ENCODE data around the gene HECW1. TPM values are rescaled to one million over a fixed set of nuclear protein-coding genes. Genes with fewer than 3 reads are reported as not detected.

HECW1 gene
- total RNA-seq, 6 donors from 2014 or later = 0.10 to 1.0 (median 0.76) TPM; not detected in 1

DNA sequence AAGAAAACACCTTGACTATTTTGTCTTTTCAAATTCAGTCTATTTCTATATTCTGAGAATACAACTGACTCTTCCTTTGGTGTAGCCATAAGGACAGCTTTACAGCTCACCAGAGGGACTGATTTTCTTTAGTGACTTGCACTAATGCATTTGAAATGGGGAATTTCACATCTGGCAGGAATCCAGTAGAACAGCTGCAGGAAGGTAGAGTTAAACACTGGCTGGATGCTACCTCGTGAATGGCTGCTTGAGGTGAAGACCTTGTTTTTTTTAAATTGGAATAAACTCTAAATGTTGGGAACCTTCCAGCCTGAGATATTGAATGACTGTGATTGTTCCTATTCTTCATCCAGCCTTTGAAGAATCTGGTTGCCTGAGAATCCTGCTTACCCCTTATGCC is 330.9 kb downstream of the HECW1 start:
- Histone ChIP-seq H3K4me1 (no peaks in the 10 kb centered on the region), H3K27me3 (no peaks in the 10 kb centered on the region), H3K9me3 (no peaks in the 10 kb centered on the region), H3K4me3 (no peak overlapping the region), H3K36me3 (no peaks in the 10 kb centered on the region), H3K27ac (no peak overlapping the region)
- TF ChIP-seq POLR2AphosphoS5 (IDR thresholded peaks at IDR 0.05) = no peak
- TF ChIP-seq, protein P1, sequence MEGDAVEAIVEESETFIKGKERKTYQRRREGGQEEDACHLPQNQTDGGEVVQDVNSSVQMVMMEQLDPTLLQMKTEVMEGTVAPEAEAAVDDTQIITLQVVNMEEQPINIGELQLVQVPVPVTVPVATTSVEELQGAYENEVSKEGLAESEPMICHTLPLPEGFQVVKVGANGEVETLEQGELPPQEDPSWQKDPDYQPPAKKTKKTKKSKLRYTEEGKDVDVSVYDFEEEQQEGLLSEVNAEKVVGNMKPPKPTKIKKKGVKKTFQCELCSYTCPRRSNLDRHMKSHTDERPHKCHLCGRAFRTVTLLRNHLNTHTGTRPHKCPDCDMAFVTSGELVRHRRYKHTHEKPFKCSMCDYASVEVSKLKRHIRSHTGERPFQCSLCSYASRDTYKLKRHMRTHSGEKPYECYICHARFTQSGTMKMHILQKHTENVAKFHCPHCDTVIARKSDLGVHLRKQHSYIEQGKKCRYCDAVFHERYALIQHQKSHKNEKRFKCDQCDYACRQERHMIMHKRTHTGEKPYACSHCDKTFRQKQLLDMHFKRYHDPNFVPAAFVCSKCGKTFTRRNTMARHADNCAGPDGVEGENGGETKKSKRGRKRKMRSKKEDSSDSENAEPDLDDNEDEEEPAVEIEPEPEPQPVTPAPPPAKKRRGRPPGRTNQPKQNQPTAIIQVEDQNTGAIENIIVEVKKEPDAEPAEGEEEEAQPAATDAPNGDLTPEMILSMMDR (IDR thresholded peaks at IDR 0.05) = no peak
- TF ChIP-seq POLR2A (IDR thresholded peaks at IDR 0.05) = no peak
- no peak for TF ChIP-seq EP300 (IDR thresholded peaks at IDR 0.05)
- DNase-seq (no peak), ATAC-seq (ENCODE audit: low FRiP score in 2 of 2) (no peak)
- 31 to 32% methylated on average over 1 of the region's 1 CpG for WGBS, 2 donors

DNA sequence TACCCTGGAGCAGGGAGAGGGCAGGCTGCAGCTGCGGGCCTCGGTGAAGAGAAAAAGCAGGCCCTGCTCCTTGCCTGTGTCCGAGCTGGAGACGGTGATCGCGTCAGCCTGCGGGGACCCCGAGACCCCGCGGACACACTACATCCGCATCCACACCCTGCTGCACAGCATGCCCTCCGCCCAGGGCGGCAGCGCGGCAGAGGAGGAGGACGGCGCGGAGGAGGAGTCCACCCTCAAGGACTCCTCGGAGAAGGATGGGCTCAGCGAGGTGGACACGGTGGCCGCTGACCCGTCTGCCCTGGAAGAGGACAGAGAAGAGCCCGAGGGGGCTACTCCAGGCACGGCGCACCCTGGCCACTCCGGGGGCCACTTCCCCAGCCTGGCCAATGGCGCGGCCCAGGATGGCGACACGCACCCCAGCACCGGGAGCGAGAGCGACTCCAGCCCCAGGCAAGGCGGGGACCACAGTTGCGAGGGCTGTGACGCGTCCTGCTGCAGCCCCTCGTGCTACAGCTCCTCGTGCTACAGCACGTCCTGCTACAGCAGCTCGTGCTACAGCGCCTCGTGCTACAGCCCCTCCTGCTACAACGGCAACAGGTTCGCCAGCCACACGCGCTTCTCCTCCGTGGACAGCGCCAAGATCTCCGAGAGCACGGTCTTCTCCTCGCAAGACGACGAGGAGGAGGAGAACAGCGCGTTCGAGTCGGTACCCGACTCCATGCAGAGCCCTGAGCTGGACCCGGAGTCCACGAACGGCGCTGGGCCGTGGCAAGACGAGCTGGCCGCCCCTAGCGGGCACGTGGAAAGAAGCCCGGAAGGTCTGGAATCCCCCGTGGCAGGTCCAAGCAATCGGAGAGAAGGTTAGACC is 332.5 kb downstream of the HECW1 start:
- Histone ChIP-seq H3K4me1 (no peaks in the 10 kb centered on the region), H3K36me3 (no peaks in the 10 kb centered on the region), H3K9me3 (no peaks in the 10 kb centered on the region), H3K27me3 (no peaks in the 10 kb centered on the region), H3K27ac (no peak overlapping the region), H3K4me3 (no peak overlapping the region)
- DNase-seq = peak in 1 of 2 donors; percentile 81
- no peak for TF ChIP-seq POLR2AphosphoS5 (IDR thresholded peaks at IDR 0.05)
- TF ChIP-seq EP300 (IDR thresholded peaks at IDR 0.05) = no peak
- TF ChIP-seq, protein P1 (IDR thresholded peaks at IDR 0.05) = no peak
- no peak for TF ChIP-seq POLR2A (IDR thresholded peaks at IDR 0.05)
- peak; percentile 41 to 54 for ATAC-seq (ENCODE audit: low FRiP score in 2 of 2)
- WGBS, 2 donors = 94 to 96% methylated on average over 59 to 71 of the region's 72 CpGs

DNA sequence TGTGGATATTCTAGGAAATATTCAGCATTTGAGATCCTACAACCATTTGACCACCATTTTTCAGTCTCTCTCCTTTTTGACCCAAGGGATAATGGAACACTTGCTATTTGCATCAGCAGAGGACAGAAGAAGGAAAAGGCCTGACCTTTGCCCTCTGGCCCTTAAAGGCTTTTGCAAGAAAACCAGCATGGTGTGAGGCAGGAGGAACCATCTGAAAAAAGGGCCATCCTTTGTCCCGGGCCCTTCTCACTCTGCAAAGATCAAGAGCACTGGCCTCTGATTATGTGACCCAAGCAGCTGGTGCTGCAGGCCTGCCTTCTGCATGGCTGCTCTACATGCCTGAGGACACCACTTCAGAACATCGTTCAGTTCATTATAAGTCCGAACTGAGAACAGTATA is 337.1 kb downstream of the HECW1 start:
- Histone ChIP-seq H3K4me1 (no peaks in the 10 kb centered on the region), H3K27me3 (no peaks in the 10 kb centered on the region), H3K9me3 (no peaks in the 10 kb centered on the region), H3K36me3 (no peaks in the 10 kb centered on the region), H3K27ac (no peak overlapping the region), H3K4me3 (no peak overlapping the region)
- ATAC-seq (ENCODE audit: low FRiP score in 2 of 2) (no peak), DNase-seq (no peak)
- TF ChIP-seq POLR2A (IDR thresholded peaks at IDR 0.05) (no peak), EP300 (IDR thresholded peaks at IDR 0.05) (no peak), POLR2AphosphoS5 (IDR thresholded peaks at IDR 0.05) (no peak)
- TF ChIP-seq, protein P1 (IDR thresholded peaks at IDR 0.05) = no peak
- WGBS, 2 donors = 60 to 71% methylated on average over 3 of the region's 3 CpGs

DNA sequence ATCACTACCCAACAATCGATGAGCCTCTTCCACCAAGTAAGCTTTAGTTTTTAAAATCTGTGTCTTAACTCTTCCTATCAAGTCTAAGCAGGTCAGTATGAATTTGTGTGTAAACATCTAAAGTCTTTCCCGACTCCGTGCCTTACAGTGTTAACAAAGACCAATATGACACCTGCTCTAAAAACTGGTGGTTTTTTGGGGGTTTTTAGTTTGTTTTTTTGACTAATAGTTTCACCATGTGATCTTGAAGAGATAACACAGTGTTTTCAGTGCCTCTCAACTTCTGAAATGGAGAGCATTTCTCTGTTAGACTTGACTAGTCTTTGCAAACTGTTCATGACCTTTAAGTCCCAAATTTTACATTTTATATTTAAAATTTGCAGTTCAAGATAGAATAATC is 338.4 kb downstream of the HECW1 start:
- no peaks in the 10 kb centered on the region for H3K4me1 ChIP-seq
- ATAC-seq (ENCODE audit: low FRiP score in 2 of 2) (no peak), DNase-seq (no peak)
- H3K36me3 ChIP-seq = no peaks in the 10 kb centered on the region
- 86 to 90% methylated on average over 3 of the region's 3 CpGs for WGBS, 2 donors
- no peaks in the 10 kb centered on the region for H3K27me3 ChIP-seq
- TF ChIP-seq, protein P1 (IDR thresholded peaks at IDR 0.05) = no peak
- TF ChIP-seq POLR2A (IDR thresholded peaks at IDR 0.05) (no peak), EP300 (IDR thresholded peaks at IDR 0.05) (no peak), POLR2AphosphoS5 (IDR thresholded peaks at IDR 0.05) (no peak)
- no peak overlapping the region for H3K4me3 ChIP-seq
- H3K9me3 ChIP-seq = no peaks in the 10 kb centered on the region
- no peak overlapping the region for H3K27ac ChIP-seq

Measured in upper lobe of left lung (tissue), 6 donors.